Progenitor cell of endocrine pancreas (in vitro differentiated cells): ENCODE measurements around the gene GULP1. TPM values are rescaled to one million over a fixed set of nuclear protein-coding genes. Genes with fewer than 3 reads are reported as not detected.

ENCODE experiments used
- DNase-seq: peaks from one replicate; pipeline ENCODE4 v3.0.0; 2021; ENCODE audit warnings: low spot score; ENCODE audit not compliant: unreplicated experiment
- H3K27ac Mint-ChIP-seq: 2 replicates; pipeline ENCODE4 v1.8.0; 2021; ENCODE audit warnings: mild to moderate bottlenecking, moderate library complexity, mixed read lengths
- H3K27me3 Mint-ChIP-seq: 2 replicates; pipeline ENCODE4 v1.8.0; 2021; ENCODE audit warnings: mixed read lengths
- H3K36me3 Mint-ChIP-seq: 2 replicates; pipeline ENCODE4 v1.8.0; 2022; ENCODE audit warnings: mixed read lengths; ENCODE audit not compliant: insufficient read depth
- H3K4me1 Mint-ChIP-seq: 2 replicates; pipeline ENCODE4 v1.8.0; 2021; ENCODE audit warnings: low read depth, mixed read lengths
- H3K4me3 Mint-ChIP-seq: 2 replicates; pipeline ENCODE4 v1.8.0; 2021; ENCODE audit warnings: low read depth, mild to moderate bottlenecking, moderate library complexity, mixed read lengths
- H3K9me3 Mint-ChIP-seq: 2 replicates; pipeline ENCODE4 v1.8.0; 2021; ENCODE audit warnings: low read depth, mixed read lengths
- CTCF ChIP-seq: fragments of 200-600 bp; sonication (generic); IDR thresholded peaks from one replicate; pipeline ENCODE4 v1.5.0; 2021; ENCODE audit warnings: antibody characterized with exemption, mild to moderate bottlenecking; ENCODE audit not compliant: unreplicated experiment
- total RNA-seq: library from RNA; stranded (reverse); gene quantifications from 2 replicates; pipeline ENCODE4 v1.2.1, GENCODE V29; 2021

GULP1 gene
- total RNA-seq, 1 donor from 2014 or later = 39.4 TPM

GRCh38 chr2:188577231-188577630 lies 285.6 kb downstream of the GULP1 start:
- Mint-ChIP-seq H3K4me3 (no peak overlapping the region), H3K27ac (no peak overlapping the region), H3K4me1 (no peaks in the 10 kb centered on the region), H3K9me3 (no peaks in the 10 kb centered on the region), H3K27me3 (no peaks in the 10 kb centered on the region), H3K36me3 (peaks cover 2% of the 10 kb centered on the region)
- no peak for TF ChIP-seq CTCF
- no peak for DNase-seq

GRCh38 chr2:188580738-188581137 lies 289.1 kb downstream of the GULP1 start:
- Mint-ChIP-seq H3K9me3 (no peaks in the 10 kb centered on the region), H3K4me3 (no peak overlapping the region), H3K27me3 (no peaks in the 10 kb centered on the region), H3K36me3 (peaks cover 2% of the 10 kb centered on the region), H3K27ac (no peak overlapping the region), H3K4me1 (no peaks in the 10 kb centered on the region)
- DNase-seq = no peak
- TF ChIP-seq CTCF = no peak

GRCh38 chr2:188582211-188582610 lies 290.5 kb downstream of the GULP1 start:
- no peak for TF ChIP-seq CTCF
- Mint-ChIP-seq H3K27me3 (no peaks in the 10 kb centered on the region), H3K27ac (no peak overlapping the region), H3K4me1 (no peaks in the 10 kb centered on the region), H3K9me3 (no peaks in the 10 kb centered on the region), H3K4me3 (no peak overlapping the region), H3K36me3 (peaks cover 5% of the 10 kb centered on the region)
- DNase-seq = no peak

GRCh38 chr2:188588235-188588634 lies 296.6 kb downstream of the GULP1 start:
- no peak for DNase-seq
- Mint-ChIP-seq H3K27me3 (no peaks in the 10 kb centered on the region), H3K36me3 (peaks cover 3% of the 10 kb centered on the region), H3K4me1 (no peaks in the 10 kb centered on the region), H3K9me3 (no peaks in the 10 kb centered on the region), H3K4me3 (no peak overlapping the region), H3K27ac (no peak overlapping the region)
- TF ChIP-seq CTCF = no peak

- Mint-ChIP-seq H3K36me3 (peaks cover 3% of the 10 kb centered on the region), H3K27ac (no peak overlapping the region), H3K27me3 (no peaks in the 10 kb centered on the region), H3K4me3 (no peak overlapping the region), H3K9me3 (no peaks in the 10 kb centered on the region), H3K4me1 (peaks cover 5% of the 10 kb centered on the region)
- TF ChIP-seq CTCF = no peak
- no peak for DNase-seq
These were observed 304.4 kb downstream of the GULP1 start for GRCh38 chr2:188596054-188596453.
